ENCODE measurements around the gene ABCB9. TPM values are rescaled to one million over a fixed set of nuclear protein-coding genes. Genes with fewer than 3 reads are reported as not detected.

ABCB9 gene
- total RNA-seq, 1 experiment from 2014 or later: 4.6 TPM

DNA sequence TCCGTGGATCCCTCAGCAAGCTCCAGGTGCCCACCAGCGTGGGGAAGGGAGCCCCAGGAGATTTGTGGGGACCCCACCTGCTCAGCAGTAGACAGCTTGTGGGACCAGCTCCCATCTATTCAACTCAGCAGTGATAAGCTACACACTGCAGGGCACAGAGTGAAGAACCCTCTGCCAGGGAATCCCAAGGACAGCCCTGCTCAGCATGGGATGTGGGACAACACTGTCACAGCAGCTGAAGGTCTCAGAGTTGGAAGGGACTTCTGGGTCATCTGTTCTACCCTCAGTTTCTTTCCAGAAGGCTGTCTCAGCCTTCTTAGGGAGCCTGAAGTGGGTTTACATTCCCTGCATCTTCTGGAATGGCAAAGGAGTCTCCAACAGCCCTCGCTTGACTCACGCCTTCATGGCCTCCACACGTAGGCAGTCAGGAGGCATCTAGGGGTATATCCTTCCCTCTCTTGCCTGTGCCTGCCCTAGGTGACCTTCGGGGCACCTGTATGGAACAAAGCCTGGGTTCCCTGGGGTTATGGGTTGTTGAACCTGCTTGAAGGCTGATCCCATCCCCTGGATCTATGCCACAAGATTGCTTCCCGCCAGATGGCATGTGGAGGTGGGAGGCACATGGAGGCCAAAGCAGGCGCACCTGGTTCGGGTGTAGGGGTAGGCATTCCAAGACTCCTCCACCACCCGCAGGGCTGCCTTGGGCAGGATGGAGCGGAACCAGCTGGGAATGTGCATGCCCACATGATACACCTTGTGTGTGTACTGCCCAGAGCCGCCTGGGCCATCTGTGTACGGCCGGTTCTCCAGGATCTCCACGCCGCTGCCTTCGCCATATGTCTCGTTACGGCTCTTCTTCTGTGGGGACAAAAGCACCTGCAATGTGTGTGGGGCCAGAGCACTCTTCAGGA lies 47.2 kb upstream of the ABCB9 start:
- H3K36me3 Mint-ChIP-seq (ENCODE audit: insufficient read depth in 1 of 3, low read depth in 3 of 3): no peaks in the 10 kb centered on the region; a peak in 2 of 7 replicates
- Histone ChIP-seq H3K23me2 (ENCODE audit: insufficient read length, low read depth, low read length, poor library complexity, severe bottlenecking) (no peaks in the 10 kb centered on the region), H3K4me1 (ENCODE audit: insufficient read depth, low read length) (no peaks in the 10 kb centered on the region), H3K79me2 (ENCODE audit: insufficient read depth, low read length) (no peaks in the 10 kb centered on the region), H3K79me1 (ENCODE audit: insufficient read depth, low read depth, low read length, poor library complexity, severe bottlenecking) (no peaks in the 10 kb centered on the region), H2BK15ac (ENCODE audit: low read depth, low read length) (no peak overlapping the region), H2AFZ (ENCODE audit: low read length) (no peak overlapping the region), H4K5ac (ENCODE audit: insufficient read length, low read depth, low read length) (no peak overlapping the region), H2BK12ac (ENCODE audit: insufficient read length, low read depth, low read length) (no peak overlapping the region), H2AK5ac (ENCODE audit: insufficient read length, low read length) (no peak overlapping the region), H3K9me3 (ENCODE audit: control insufficient read depth, low read depth, low read length) (no peaks in the 10 kb centered on the region), H2BK120ac (ENCODE audit: low read depth, low read length, poor library complexity, severe bottlenecking) (no peak overlapping the region), H2BK5ac (ENCODE audit: insufficient read length, low read length) (no peak overlapping the region), H3K9ac (ENCODE audit: extremely low read depth, insufficient read length, low read length) (no peak overlapping the region), H3K14ac (ENCODE audit: insufficient read depth, low read length) (no peak overlapping the region; the same call in 1 of the 2 replicates), H2BK20ac (ENCODE audit: low read depth, low read length, poor library complexity, severe bottlenecking) (no peak overlapping the region), H3K27ac (ENCODE audit: insufficient read length, low read depth, low read length) (no peak overlapping the region), H4K91ac (ENCODE audit: insufficient read length, low read depth, low read length) (no peak overlapping the region), H3T11ph (ENCODE audit: low read length) (no peak overlapping the region), H3K4ac (ENCODE audit: low read depth, low read length) (no peak overlapping the region), H3K27me3 (ENCODE audit: insufficient read depth, low read length) (no peaks in the 10 kb centered on the region), H3K23ac (ENCODE audit: insufficient read length, low read depth, low read length) (no peak overlapping the region), H3K18ac (ENCODE audit: insufficient read length, low read depth, low read length) (no peak overlapping the region), H3K4me2 (ENCODE audit: insufficient read depth, insufficient read length, low read length) (no peak overlapping the region), H3K56ac (ENCODE audit: insufficient read length, low read depth, low read length) (no peak overlapping the region), H4K8ac (replicated peaks; ENCODE audit: insufficient read length, low read depth, low read length) (no peak overlapping the region), H4K20me1 (ENCODE audit: control insufficient read depth, insufficient read depth, insufficient read length) (no peaks in the 10 kb centered on the region)
- DNase-seq: no peak
- TF ChIP-seq, protein P1, sequence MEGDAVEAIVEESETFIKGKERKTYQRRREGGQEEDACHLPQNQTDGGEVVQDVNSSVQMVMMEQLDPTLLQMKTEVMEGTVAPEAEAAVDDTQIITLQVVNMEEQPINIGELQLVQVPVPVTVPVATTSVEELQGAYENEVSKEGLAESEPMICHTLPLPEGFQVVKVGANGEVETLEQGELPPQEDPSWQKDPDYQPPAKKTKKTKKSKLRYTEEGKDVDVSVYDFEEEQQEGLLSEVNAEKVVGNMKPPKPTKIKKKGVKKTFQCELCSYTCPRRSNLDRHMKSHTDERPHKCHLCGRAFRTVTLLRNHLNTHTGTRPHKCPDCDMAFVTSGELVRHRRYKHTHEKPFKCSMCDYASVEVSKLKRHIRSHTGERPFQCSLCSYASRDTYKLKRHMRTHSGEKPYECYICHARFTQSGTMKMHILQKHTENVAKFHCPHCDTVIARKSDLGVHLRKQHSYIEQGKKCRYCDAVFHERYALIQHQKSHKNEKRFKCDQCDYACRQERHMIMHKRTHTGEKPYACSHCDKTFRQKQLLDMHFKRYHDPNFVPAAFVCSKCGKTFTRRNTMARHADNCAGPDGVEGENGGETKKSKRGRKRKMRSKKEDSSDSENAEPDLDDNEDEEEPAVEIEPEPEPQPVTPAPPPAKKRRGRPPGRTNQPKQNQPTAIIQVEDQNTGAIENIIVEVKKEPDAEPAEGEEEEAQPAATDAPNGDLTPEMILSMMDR (conservative IDR thresholded peaks at IDR 0.05): no peak
- WGBS (ENCODE audit: extremely low coverage, insufficient read length, low lambda C conversion rate): no CpG with 5 or more reads among the region's 19 CpGs
- H3K4me3 Mint-ChIP-seq: no peak overlapping the region
- H3K27me3 Mint-ChIP-seq (ENCODE audit: low read depth): no peaks in the 10 kb centered on the region; the same call in none of the 2 replicates
- H3K4me1 Mint-ChIP-seq: 0 out of 4 replicates have a peak, but pooled peaks cover 0 to 3% of the 10 kb centered on the region in 2 experiments
- no peak overlapping the region for H3K27ac Mint-ChIP-seq
- H3K9me3 Mint-ChIP-seq: no peaks in the 10 kb centered on the region
